Stimulated activated CD4-positive, alpha-beta T cell treated with anti-CD3 and anti-CD28 coated beads, TNF-alpha, amount 100 ng/mL, for 48 hours (primary cell): ENCODE measurements around the gene RILP.

Experiments used
- DNase-seq, 3 donors: peaks; one replicate each; pipeline ENCODE4 v3.0.0-alpha.2; 2020; ENCODE audit warnings: low read depth in 3 of 3

The RILP gene

DNA sequence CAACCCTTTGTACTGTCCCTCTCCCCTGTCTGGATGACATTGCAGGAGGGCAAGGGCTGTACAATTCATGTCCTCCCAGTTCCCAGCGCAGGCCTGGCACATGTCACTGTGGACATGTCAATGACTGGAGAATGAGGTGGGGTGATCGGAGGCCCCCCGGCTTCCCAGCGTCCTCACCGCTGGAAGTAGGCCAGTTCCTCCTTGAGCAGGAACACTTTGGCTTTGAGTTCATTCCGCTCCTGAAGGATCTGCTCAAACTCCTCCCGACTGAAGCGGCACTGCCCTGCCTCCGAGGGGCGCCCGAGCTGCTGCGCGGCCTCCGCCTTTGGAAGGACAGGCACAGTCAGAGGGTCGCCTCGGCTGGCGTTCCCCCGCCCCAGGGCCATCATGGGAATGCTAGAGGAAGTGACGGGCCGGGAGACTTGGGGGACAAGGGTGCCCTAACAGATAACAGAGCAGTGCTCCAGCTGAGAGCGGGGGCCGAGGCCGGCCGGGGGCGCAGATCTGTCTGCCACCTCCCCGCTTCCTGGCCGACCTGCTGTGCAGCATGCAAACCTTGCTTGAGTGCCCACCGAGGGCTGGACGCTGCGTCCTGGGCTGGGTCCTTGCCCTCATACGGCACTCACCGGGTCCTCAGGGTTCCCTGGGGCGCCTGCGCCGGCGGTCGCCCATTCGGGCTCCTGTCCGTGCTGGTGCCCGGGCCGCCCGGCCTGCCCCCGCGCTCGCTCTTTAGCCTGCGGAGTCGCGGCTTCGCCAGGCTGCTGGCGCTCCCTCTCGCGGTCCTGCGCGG lies 1.3 kb downstream of the RILP start:
- DNase-seq, result no peak

DNA sequence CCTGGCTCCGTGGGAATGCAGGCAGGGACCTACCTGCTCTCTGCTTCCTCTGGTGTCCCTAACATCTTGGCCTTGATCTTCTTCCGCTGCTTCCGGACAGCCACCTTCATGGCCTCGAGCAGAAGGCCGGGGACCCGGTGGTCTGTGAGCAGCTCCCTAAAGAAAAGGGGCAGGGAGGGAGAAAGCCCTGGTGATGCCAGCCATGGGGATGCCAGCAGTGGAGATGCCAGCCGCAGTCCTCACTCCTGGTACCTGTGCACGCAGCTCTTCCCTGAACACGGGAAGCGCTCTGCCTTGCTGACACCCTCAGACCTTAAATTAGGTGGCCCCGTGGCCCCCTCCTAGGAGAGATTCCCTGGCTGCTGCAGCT lies 1.9 kb downstream of the RILP start:
- no peak for DNase-seq

GRCh38 chr17:1646199-1646875 lies 3.3 kb downstream of the RILP start:
- no peak for DNase-seq

- DNase-seq, result no peak
These were observed 4.2 kb downstream of the RILP start, which contains the start of gene SCARF1 for GRCh38 chr17:1645207-1646171. SCARF1 (minus strand) TSS chr17:1645732; CDS start chr17:1645697, 35 bp downstream.

DNA sequence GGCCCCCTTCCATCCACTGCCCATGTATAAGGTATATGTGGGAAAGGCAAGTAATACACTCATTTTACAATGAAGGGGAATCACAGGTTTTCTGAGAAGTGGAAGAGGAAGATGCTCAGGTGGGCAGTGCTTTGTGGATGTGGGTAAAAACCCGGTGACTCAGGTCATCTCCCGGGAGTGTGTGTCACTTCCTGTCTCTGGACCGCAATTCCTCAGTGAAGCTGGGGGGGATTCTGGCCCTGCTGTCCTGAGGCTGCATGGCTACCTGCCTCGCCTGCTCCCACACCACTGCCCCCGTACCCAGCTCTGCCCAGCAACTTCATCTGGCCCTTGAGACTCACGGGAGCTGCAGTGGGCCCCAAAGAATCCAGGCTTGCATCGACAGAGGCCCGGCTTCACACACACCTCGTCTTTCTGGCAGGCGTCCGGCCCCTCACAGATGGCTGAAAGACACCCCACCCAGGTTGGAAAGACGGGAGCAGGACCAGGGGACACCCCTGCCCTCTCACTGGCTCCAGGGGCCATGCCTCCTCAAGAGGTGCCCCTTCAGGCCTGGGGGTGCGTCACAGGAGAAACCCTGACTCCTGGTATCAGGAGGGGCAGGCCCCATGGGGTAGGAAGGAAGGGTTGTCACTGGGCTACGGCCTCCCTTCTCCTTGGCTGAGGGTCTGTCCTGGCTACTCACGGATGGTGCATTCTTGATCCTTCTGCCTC lies 5.0 kb downstream of the RILP start:
- DNase-seq, result peak in 1 of 3 donors; percentile 44

DNA sequence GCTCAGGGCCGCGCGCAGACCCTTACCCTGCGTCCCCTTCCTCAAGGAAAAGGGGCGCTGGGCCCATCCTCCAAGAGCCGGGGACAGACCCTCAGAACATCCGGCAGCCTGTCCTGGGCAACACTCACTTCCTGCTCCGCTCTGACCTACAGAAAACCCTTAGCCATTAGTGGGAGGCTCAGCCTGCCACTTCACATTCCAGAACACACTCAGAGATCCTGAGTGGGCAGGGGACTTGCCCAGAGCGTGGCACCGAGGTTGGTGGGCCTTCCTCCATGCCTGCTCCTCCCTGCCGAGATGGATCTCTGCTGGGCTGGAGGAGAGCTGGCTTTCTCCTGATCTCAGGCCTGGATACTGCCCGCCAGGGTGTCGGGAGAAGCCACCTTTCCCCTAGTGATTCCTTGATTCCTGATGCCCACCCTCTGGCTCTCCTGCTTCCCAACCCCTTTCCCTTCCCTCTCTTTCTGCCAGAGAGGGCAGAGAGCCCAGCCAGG lies 5.6 kb downstream of the RILP start:
- no peak for DNase-seq

- DNase-seq, result peak in 1 of 3 donors; percentile 58
These were observed 6.2 kb downstream of the RILP start for GRCh38 chr17:1643293-1643998.

GRCh38 chr17:1641065-1641403 lies 8.6 kb downstream of the RILP start:
- no peak for DNase-seq

DNA sequence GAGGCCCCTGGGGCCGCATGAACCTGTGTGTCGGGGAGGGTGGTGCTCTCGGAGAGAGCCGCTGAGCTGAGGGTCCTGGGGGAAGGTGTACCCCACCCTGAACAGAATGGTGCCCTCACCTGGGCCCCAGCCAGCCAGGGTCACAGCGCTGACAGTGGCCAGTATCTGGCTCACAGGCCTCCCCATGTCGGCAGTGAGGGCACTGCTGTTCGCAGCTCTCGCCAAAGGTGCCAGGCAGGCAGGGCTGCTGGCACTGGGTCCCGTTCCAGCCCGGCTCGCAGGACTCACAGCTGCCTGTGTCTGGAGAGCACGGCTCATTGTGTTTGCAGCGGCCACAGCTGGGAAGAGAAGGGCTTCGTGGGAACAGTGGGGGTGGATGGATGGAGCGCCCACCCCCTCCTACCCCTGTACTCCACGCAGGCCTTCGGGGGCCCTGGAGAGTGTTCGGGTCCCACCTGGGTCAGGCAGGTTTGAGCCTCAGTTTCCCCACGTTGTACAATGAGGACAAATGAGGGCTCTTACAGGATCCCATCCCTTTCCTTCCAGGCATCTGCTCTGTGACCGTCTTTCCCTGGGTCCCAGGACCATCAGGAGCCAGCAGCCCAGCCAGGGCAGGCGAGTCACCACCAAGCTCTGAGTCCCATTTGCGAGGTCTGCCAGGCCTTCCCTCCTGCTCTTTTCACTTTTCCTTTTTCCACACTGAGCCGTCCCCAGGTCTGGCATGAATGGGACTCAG lies 9.2 kb downstream of the RILP start:
- no peak for DNase-seq

- no peak for DNase-seq
These were observed 10.0 kb downstream of the RILP start for GRCh38 chr17:1639549-1640180.

GRCh38 chr17:1638624-1639300 lies 10.9 kb downstream of the RILP start:
- DNase-seq, result no peak

- no peak for DNase-seq
These were observed 11.5 kb downstream of the RILP start for GRCh38 chr17:1638171-1638590.

GRCh38 chr17:1636732-1637285 lies 12.9 kb downstream of the RILP start:
- DNase-seq, result no peak

- DNase-seq, result no peak
These were observed 13.8 kb downstream of the RILP start for GRCh38 chr17:1635675-1636465.

GRCh38 chr17:1634841-1635650 lies 14.6 kb downstream of the RILP start:
- DNase-seq, result no peak

DNA sequence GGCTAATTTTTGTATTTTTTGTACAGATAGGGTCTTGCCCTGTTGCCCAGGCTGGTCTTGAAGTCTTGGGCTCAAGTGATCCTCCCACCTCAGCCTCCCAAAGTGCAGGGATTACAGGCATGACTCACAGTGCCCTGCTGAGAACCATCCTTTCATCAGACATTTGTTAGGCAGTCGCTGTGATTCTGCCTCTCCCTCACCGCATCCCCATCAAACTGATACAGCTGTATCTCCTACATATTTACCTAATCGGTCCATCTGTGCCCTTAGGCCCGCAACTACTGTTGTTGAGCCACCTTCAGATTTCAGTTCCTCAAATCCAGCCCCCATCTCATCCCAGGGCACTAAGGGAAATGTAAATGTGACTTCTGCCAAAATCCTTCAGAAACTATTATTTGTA lies 19.0 kb downstream of the RILP start:
- DNase-seq, result no peak
